Astrocyte (in vitro differentiated cells and primary cell): ENCODE measurements around the gene LRPAP1. TPM values are rescaled to one million over a fixed set of nuclear protein-coding genes. Genes with fewer than 3 reads are reported as not detected.

Experiments
- DNase-seq: peaks from one replicate; pipeline ENCODE4 v3.0.0-alpha.2; 2010; ENCODE audit warnings: low read depth
- FAIRE-seq: peaks from 2 replicates; lab custom pipeline; 2011; peaks lifted over from hg19 to GRCh38; lab: Jason Lieb, UNC
- H2AFZ ChIP-seq: 2 replicates; pipeline ENCODE4 v1.6.0; 2012; ENCODE audit warnings: low read depth, low read length, inconsistent platforms
- H3K27ac ChIP-seq: 2 replicates; pipeline ENCODE4 v1.5.1; 2011; ENCODE audit warnings: low read depth, low read length, inconsistent platforms
- H3K27me3 ChIP-seq: 2 replicates; pipeline ENCODE4 v1.6.0; 2011; ENCODE audit warnings: low read length, inconsistent platforms; ENCODE audit not compliant: insufficient read depth
- H3K36me3 ChIP-seq: 2 replicates; pipeline ENCODE4 v1.5.1; 2011; ENCODE audit warnings: low read length, inconsistent platforms; ENCODE audit not compliant: insufficient read depth
- H3K4me1 ChIP-seq: 2 replicates; pipeline ENCODE4 v1.5.1; 2011; ENCODE audit warnings: low read length, inconsistent platforms; ENCODE audit not compliant: insufficient read depth
- H3K4me2 ChIP-seq: 2 replicates; pipeline ENCODE4 v1.6.0; 2012; ENCODE audit warnings: low read length, inconsistent platforms
- H3K4me3 ChIP-seq: 2 replicates; pipeline ENCODE4 v1.5.1; 2011; ENCODE audit warnings: low read depth, mild to moderate bottlenecking, low read length, inconsistent platforms; ENCODE audit not compliant: insufficient read depth
- H3K79me2 ChIP-seq: 2 replicates; pipeline ENCODE4 v1.6.0; 2012; ENCODE audit warnings: mild to moderate bottlenecking, low read length, inconsistent platforms; ENCODE audit not compliant: insufficient read depth
- H3K9ac ChIP-seq: 2 replicates; pipeline ENCODE4 v1.6.0; 2012; ENCODE audit warnings: mild to moderate bottlenecking, low read length, inconsistent platforms
- H3K9me3 ChIP-seq: 2 replicates; pipeline ENCODE4 v1.5.1; 2012; ENCODE audit warnings: low read depth, mild to moderate bottlenecking, low read length, inconsistent platforms; ENCODE audit not compliant: insufficient read depth
- H4K20me1 ChIP-seq: 2 replicates; pipeline ENCODE4 v1.6.0; 2012; ENCODE audit warnings: low read length, inconsistent platforms; ENCODE audit not compliant: insufficient read depth
- H3K27ac Mint-ChIP-seq: one replicate; pipeline ENCODE4 v1.8.0; 2021; ENCODE audit warnings: mild to moderate bottlenecking, mixed read lengths; ENCODE audit not compliant: unreplicated experiment
- H3K27me3 Mint-ChIP-seq: one replicate; pipeline ENCODE4 v1.8.0; 2021; ENCODE audit warnings: low read depth, mixed read lengths; ENCODE audit not compliant: unreplicated experiment
- H3K36me3 Mint-ChIP-seq: one replicate; pipeline ENCODE4 v1.8.0; 2021; ENCODE audit warnings: low read depth, mixed read lengths; ENCODE audit not compliant: unreplicated experiment
- H3K4me1 Mint-ChIP-seq: one replicate; pipeline ENCODE4 v1.8.0; 2021; ENCODE audit warnings: low read depth, mixed read lengths; ENCODE audit not compliant: unreplicated experiment
- H3K4me3 Mint-ChIP-seq: one replicate; pipeline ENCODE4 v1.8.0; 2021; ENCODE audit warnings: mild to moderate bottlenecking, moderate library complexity, mixed read lengths; ENCODE audit not compliant: unreplicated experiment
- H3K9me3 Mint-ChIP-seq: one replicate; pipeline ENCODE4 v1.8.0; 2021; ENCODE audit warnings: mild to moderate bottlenecking, mixed read lengths; ENCODE audit not compliant: unreplicated experiment
- EZH2 ChIP-seq: IDR thresholded peaks from 2 replicates; pipeline ENCODE4 v1.6.1; 2012; ENCODE audit warnings: mild to moderate bottlenecking, low read length, inconsistent platforms; ENCODE audit not compliant: insufficient read depth
- total RNA-seq: library from RNA; stranded (reverse); gene quantifications from 2 replicates; pipeline ENCODE4 v1.2.1, GENCODE V29; 2021
- TF ChIP-seq, protein P1 (sequence below): IDR thresholded peaks from 2 replicates; pipeline ENCODE4 v1.5.1; 2011; ENCODE audit warnings: low read depth, mild to moderate bottlenecking, inconsistent platforms, low read length, moderate library complexity; ENCODE audit not compliant: insufficient read depth

Gene LRPAP1
- total RNA-seq, 1 donor from 2014 or later: 191 TPM

DNA sequence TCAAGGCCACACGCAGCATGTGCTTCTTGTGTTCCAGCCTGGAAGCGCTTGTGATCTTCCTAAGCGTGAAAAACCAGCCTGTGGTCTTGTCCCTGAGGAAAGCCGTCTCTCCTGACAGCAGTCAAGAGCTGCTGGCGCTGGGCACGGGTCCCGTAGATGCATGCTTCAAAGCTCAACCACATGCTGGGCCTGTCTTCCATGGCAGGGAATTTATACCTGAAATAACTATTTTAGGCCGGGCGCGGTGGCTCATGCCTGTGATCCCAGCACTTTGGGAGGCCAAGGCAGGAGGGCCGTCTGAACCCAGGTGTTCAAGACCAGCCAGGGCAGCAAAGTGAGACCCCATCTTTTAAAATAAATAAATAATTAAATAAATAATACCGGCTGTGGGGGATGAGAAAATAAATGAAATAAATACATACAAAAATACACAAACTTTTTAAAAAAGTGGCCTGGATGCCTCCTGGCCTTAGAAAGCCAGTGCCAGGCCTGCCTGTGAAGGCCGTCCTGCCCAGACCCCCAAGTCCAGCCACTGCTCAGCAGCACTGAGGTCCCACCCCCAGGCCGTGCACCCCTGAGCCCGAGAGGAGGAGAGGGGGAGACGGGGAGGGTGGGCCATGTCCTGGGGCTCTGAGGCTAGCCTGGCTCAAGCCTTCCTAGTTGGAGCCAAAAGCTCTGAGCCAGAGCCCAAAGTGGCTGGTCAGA is 10.4 kb downstream of the LRPAP1 start:
- Histone ChIP-seq H3K27ac (no peak overlapping the region), H4K20me1 (peaks cover 41% of the 10 kb centered on the region), H3K4me3 (no peak overlapping the region), H2AFZ (no peak overlapping the region), H3K36me3 (no peaks in the 10 kb centered on the region), H3K9ac (no peak overlapping the region), H3K79me2 (peaks cover 9% of the 10 kb centered on the region), H3K4me1 (no peaks in the 10 kb centered on the region), H3K4me2 (no peak overlapping the region), H3K9me3 (no peaks in the 10 kb centered on the region), H3K27me3 (no peaks in the 10 kb centered on the region)
- Mint-ChIP-seq H3K4me3 (no peak overlapping the region), H3K27me3 (no peaks in the 10 kb centered on the region), H3K36me3 (peaks cover 16% of the 10 kb centered on the region), H3K4me1 (peaks cover 3% of the 10 kb centered on the region), H3K9me3 (no peaks in the 10 kb centered on the region), H3K27ac (no peak overlapping the region)
- no peak for DNase-seq
- FAIRE-seq: no peak
- no peak for TF ChIP-seq EZH2
- TF ChIP-seq, protein P1, sequence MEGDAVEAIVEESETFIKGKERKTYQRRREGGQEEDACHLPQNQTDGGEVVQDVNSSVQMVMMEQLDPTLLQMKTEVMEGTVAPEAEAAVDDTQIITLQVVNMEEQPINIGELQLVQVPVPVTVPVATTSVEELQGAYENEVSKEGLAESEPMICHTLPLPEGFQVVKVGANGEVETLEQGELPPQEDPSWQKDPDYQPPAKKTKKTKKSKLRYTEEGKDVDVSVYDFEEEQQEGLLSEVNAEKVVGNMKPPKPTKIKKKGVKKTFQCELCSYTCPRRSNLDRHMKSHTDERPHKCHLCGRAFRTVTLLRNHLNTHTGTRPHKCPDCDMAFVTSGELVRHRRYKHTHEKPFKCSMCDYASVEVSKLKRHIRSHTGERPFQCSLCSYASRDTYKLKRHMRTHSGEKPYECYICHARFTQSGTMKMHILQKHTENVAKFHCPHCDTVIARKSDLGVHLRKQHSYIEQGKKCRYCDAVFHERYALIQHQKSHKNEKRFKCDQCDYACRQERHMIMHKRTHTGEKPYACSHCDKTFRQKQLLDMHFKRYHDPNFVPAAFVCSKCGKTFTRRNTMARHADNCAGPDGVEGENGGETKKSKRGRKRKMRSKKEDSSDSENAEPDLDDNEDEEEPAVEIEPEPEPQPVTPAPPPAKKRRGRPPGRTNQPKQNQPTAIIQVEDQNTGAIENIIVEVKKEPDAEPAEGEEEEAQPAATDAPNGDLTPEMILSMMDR: no peak

DNA sequence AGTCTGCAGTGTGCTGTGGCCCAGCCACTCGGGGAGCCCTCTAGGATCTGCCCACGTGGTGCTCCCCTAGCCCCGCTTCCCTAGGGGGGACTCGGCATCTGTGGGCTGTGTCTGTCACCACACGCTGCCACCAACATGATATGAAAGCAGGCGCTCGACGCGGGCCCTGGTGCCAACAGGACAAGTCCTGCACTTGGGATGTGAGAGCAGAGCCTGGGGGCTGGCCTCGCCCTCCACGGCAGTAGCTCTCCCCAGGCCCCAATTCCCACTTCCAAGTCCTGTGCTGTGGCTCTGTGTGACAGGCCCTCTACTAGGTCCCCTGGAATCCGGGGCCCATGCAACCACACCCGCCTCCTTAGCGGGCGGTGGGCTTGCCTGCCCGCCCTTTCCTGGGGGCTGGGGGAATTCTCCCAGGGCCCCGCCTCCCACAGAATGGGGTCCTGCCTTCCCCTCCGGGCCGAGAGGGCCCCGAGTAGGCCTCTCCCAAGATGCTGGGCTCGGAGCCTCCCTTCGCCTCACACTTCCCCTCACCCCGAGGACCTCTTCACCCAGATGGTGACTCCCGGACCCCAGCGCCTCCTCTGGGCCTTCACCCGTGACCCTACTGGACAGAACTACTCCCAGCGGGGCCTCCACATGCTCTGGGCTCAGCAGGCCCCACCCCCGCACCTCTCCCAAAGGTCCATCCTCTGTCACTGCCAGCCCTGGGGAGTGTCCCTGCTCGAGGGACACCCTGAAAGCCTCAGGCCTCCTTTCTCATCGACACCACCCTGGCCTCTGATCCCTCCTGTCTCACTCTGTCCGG is 11.2 kb downstream of the LRPAP1 start:
- Histone ChIP-seq H3K4me1 (no peaks in the 10 kb centered on the region), H3K4me2 (no peak overlapping the region), H3K27me3 (no peaks in the 10 kb centered on the region), H3K4me3 (no peak overlapping the region), H2AFZ (no peak overlapping the region), H3K36me3 (no peaks in the 10 kb centered on the region), H3K9ac (no peak overlapping the region), H3K9me3 (no peaks in the 10 kb centered on the region), H3K27ac (no peak overlapping the region), H4K20me1 (peaks cover 35% of the 10 kb centered on the region), H3K79me2 (peaks cover 2% of the 10 kb centered on the region)
- Mint-ChIP-seq H3K27me3 (no peaks in the 10 kb centered on the region), H3K4me3 (no peak overlapping the region), H3K4me1 (no peaks in the 10 kb centered on the region), H3K36me3 (peaks cover 15% of the 10 kb centered on the region), H3K9me3 (no peaks in the 10 kb centered on the region), H3K27ac (no peak overlapping the region)
- DNase-seq (no peak), FAIRE-seq (no peak)
- no peak for TF ChIP-seq EZH2
- TF ChIP-seq, protein P1: no peak
